GM18868 (cell line): ENCODE results near the gene ROR2.
"Not testable (repeated sequence)": the region's sequence is repeated elsewhere in the genome, so short reads cannot be mapped to it uniquely, and the experiment has no call there.

Experiments used
- ATAC-seq: cut with Tn5 transposase; IDR thresholded peaks from one replicate; pipeline ENCODE4 v1.9.1; 2021; ENCODE audit warnings: mild to moderate bottlenecking, moderate library complexity; ENCODE audit not compliant: unreplicated experiment

Gene ROR2

GRCh38 chr9:91927922-91928510 lies 22.0 kb downstream of the ROR2 start:
- ATAC-seq: no peak

GRCh38 chr9:91924090-91924489 lies 25.9 kb downstream of the ROR2 start:
- no peak for ATAC-seq

DNA sequence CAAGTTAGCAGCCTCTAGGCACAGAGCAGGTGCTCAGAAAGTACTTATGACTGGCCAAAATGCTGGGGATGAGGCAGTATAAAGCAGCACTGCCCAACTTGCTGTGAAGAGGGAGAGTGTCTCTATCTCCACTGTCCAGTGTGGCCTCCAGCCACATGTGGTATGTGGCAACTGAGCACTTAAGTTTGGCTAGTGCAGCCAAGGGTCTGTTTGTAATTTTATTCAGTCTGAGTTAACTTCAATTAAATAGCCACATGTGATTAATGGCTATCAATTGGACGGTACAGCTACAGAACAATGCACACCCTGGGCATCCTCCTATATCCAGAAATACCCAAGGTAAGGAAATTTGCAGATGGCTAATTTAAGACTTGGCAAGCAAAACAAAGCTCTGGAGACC lies 26.9 kb downstream of the ROR2 start:
- no peak for ATAC-seq

GRCh38 chr9:91921371-91921770 lies 28.7 kb downstream of the ROR2 start:
- ATAC-seq: no peak

DNA sequence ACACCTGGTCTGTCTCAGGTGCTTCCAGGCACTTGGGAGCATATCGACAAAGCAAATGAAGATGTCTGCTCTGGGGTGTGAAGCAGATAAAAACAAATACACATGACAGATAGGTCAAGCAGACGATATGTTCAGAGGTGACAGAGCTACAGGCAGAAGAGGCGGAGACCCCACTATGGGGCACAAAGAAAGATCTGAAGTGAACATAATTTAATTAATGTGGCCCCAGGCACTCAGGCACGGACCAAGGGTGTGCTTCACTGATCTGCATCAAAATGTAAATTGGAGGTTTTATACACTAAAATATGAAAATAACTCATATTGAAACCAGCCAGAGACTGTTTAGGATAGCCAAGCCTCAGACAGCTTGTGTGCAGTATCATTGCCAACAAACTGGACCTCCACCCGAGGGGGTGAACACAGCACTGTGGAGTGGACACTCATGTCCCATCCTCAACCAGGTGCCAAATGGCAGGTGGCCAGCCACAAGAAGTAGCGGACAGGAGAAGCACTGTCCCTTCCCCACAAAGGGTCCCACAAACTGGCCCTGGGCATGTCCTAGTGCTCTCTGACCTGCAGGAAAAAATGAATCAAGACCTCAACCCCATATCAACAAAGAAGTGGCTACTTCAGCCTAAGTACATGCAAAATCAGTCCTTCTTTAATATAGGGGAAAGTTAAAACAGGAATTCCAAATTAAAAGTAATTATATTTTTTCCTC lies 29.2 kb downstream of the ROR2 start:
- no peak for ATAC-seq

GRCh38 chr9:91919621-91920020 lies 30.4 kb downstream of the ROR2 start:
- no peak for ATAC-seq

DNA sequence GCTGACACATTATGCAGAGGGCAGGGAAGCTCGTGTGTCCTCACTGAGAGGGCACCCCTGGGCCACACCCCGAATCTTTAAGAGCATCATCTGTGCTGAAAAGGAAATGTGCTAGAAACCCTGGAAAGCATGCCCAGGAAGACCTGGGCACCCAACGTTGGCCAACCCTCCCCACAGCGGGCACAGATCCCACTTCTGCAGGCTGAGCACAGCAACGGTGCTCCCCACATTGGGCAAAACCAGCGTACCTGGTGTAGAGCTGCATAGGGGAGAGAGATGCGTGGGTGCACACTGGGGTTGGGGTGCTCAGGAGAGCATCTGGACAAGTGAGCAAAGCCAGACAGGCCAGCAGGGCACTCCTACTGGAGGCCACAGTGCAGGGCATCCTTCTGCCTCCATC lies 32.6 kb downstream of the ROR2 start:
- ATAC-seq: no peak

GRCh38 chr9:91915524-91916263 lies 34.3 kb downstream of the ROR2 start:
- ATAC-seq: no peak

DNA sequence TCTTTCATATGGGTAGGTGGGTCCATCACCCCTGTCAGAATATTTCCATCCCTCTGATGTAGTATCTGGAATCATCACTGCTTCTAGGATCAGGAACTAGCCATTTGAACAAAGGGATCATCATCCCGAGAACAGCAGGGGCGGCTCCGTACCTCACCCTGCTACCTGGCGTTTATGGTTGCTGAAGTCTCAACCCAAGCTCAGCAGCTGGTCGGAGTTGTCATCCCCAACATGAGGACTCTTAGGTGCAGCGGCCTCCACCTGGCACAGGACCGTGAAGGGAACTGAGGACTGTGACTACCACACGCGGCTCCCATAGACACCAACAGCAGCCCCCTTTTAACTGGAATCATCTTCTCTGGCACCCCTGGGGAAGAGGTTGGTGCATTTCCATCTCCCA lies 35.1 kb downstream of the ROR2 start:
- ATAC-seq: no peak

DNA sequence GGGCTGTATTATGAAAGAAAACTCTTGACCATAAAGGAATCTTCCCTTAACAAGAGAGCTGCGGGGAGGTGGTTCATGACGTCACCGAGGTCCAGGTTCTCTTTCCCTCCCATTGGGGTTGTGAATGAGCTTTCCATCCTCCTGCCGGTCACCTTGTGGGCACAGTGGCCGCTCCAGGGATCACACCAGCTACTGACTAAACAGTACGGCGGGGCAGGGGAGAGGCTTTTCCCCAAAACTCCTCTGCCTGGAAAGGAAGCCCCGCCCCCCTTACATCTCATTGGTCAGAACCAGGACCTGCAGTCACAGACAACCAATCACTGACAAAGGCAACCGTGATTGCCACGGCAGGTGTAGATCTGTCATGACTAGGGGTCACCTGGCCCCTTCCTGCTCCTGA lies 35.6 kb downstream of the ROR2 start:
- ATAC-seq: no peak

DNA sequence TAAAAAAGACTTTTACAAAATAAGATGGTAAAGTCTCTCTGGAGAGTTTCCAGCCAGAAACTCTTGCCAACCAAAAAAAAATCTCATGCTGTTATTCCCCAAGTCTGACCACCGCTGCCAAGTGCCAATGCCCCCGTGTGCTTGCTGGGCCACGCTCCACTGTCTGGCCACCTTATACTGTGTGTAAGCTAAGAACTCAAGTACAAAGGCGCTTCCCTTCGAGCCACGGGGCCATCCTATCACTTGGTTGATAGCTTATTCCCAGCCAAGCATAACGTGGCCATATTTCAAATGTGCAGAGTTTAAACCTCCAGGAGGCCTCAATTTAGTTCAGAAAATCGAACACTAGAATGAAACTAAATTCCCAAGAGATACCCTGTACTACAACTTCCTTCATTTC lies 36.0 kb downstream of the ROR2 start:
- ATAC-seq: no peak

GRCh38 chr9:91913096-91913495 lies 36.9 kb downstream of the ROR2 start:
- ATAC-seq: no peak

DNA sequence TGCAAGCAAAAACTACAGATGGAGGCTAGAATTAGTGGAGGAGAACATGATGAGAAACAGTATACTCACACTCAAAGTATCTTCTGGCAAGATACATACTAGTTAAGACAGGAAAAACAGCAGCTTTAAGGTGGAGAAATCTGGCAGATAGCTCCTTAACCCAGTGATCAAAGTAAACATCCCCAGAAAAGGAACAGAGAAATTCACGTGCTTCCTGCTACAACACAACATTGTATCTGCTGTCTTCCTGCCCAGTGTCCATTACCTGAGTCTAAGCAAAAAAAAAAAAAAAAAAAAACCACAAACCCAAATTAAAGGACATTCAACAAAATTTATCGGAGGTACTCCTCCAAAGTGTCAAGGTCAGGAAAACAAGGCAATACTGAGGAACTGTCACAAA lies 38.4 kb downstream of the ROR2 start:
- no peak for ATAC-seq

DNA sequence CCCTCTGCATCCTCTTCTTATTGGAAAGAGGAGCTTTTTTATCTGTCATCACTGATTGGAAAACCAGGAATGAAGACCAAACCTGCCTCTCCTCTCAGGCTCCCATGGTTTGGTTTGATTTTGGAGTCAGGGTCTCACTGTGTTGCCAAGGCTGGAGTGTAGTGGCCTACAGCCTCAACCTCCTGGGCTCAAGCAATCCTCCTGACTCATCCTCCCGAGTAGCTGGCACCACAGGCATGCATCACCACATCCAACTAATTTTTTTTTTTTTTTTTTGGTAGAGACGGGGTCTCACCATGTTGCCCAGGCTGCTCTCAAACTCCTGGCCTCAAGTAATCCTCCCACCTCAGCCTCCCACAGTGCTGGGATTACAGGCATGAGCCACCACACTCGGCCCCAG lies 40.8 kb downstream of the ROR2 start:
- ATAC-seq: not testable (repeated sequence)

DNA sequence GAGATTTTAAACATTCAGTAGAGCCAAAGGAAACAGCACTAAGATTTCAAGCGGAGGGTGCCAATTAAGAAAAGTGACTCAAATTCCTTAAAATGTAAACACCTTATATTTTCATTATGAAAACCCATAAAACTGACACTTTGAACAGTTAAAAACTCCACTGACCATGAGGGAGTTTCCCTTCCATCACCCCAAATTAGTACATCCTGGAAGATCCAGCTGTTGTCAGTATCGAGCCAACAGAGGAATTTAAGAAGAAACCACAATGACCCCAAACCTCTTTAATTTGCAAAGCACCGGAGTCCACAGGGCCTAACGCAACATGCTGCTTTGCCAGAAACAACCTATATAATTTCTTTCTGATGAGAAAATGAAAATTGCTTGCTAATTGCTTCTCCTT lies 41.3 kb downstream of the ROR2 start:
- no peak for ATAC-seq

GRCh38 chr9:91908293-91908623 lies 41.8 kb downstream of the ROR2 start:
- ATAC-seq: no peak

- no peak for ATAC-seq
Measured at GRCh38 chr9:91907484-91908292, 42.3 kb downstream of the ROR2 start.

GRCh38 chr9:91905991-91906469 lies 44.0 kb downstream of the ROR2 start:
- ATAC-seq: no peak

DNA sequence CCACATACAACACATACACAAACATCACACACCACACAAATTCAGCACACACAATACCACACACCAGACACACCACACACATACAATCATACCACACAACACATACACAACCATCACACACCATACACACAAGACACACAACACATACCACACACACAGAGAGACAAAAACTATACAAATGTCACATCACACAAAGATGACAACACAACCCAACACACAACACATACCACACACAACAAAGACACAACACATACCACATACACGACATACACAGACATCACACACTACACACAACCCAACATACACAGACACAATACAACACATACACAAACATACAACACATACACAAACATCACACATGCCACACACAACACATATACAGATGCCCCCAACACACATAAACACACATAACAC lies 44.8 kb downstream of the ROR2 start:
- ATAC-seq: no peak

- ATAC-seq: no peak
Measured at GRCh38 chr9:91904588-91905236, 45.3 kb downstream of the ROR2 start.
